HepG2 (cell line): Measurements from ENCODE around the gene ADAMTS17. TPM values are rescaled to one million over a fixed set of nuclear protein-coding genes. Genes with fewer than 3 reads are reported as not detected.
A peak's percentile ranks its signal among the peaks of the same experiment; 100 is the strongest.

ENCODE experiments used
- CEBPB ChIP-seq: IDR thresholded peaks from 2 replicates; pipeline ENCODE4 v1.6.1; 2011; ENCODE audit warnings: low read depth, low read length, improper control_type of control experiment, borderline replicate concordance
- CEBPZ ChIP-seq: IDR thresholded peaks from 2 replicates; pipeline ENCODE4 v1.6.1; 2012; ENCODE audit warnings: low read length, improper control_type of control experiment
- DZIP1 ChIP-seq: sonication (generic); formaldehyde crosslinking; IDR thresholded peaks from 2 replicates; pipeline ENCODE4 v1.5.0; 2020; ENCODE audit warnings: mild to moderate bottlenecking, missing genetic modification reagents
- ELF3 ChIP-seq: IDR thresholded peaks from 2 replicates; pipeline ENCODE4 v1.6.1; 2016; ENCODE audit warnings: missing genetic modification reagents, missing compliant biosample characterization
- HMG20B ChIP-seq: conservative IDR thresholded peaks from 2 replicates; pipeline ENCODE4 v1.6.1; 2016; ENCODE audit warnings: missing genetic modification reagents, missing compliant biosample characterization
- ISX ChIP-seq: sonication (generic); formaldehyde crosslinking; conservative IDR thresholded peaks from 2 replicates; pipeline ENCODE4 v1.5.0; 2020; ENCODE audit warnings: missing genetic modification reagents
- JARID2 ChIP-seq: sonication (generic); formaldehyde crosslinking; IDR thresholded peaks from 2 replicates; pipeline ENCODE4 v1.8.1; 2023; ENCODE audit warnings: missing genetic modification reagents, inconsistent platforms; ENCODE audit not compliant: insufficient replicate concordance
- NKX3-1 ChIP-seq: sonication (generic); formaldehyde crosslinking; IDR thresholded peaks from 2 replicates; pipeline ENCODE4 v1.5.0; 2020; ENCODE audit warnings: missing genetic modification reagents
- NR2F2 ChIP-seq: IDR thresholded peaks from 2 replicates; pipeline ENCODE4 v1.6.1; 2012; ENCODE audit warnings: low read depth, inconsistent platforms, borderline replicate concordance
- SETDB1 ChIP-seq: sonication (generic); formaldehyde crosslinking; IDR thresholded peaks from 2 replicates; pipeline ENCODE4 v1.5.1; 2020; ENCODE audit warnings: missing genetic modification reagents, mild to moderate bottlenecking, borderline replicate concordance
- SMARCC2 ChIP-seq: fragments of 450-650 bp; IDR thresholded peaks from 2 replicates; pipeline ENCODE4 v1.6.1; 2017; ENCODE audit warnings: antibody characterized with exemption, mild to moderate bottlenecking
- SNAPC2 ChIP-seq: sonication (generic); formaldehyde crosslinking; IDR thresholded peaks from 2 replicates; pipeline ENCODE4 v1.8.1; 2022; ENCODE audit warnings: mild to moderate bottlenecking, missing genetic modification reagents
- TRIM24 ChIP-seq: sonication (generic); formaldehyde crosslinking; IDR thresholded peaks from 2 replicates; pipeline ENCODE4 v1.8.0; 2022; ENCODE audit warnings: mild to moderate bottlenecking, missing genetic modification reagents
- XRCC5 ChIP-seq: fragments of 200-400 bp; formaldehyde crosslinking; optimal IDR thresholded peaks from 2 replicates; pipeline ENCODE3; 2017; ENCODE audit warnings: mild to moderate bottlenecking, low read length
- ZBTB14 ChIP-seq: sonication (generic); formaldehyde crosslinking; IDR thresholded peaks from 2 replicates; pipeline ENCODE4 v1.4.0; 2020; ENCODE audit warnings: missing genetic modification reagents
- ZBTB7B ChIP-seq: sonication (generic); formaldehyde crosslinking; IDR thresholded peaks from 2 replicates; pipeline ENCODE4 v1.4.0; 2020; ENCODE audit warnings: missing genetic modification reagents
- ZNF232 ChIP-seq: sonication (generic); formaldehyde crosslinking; IDR thresholded peaks from 2 replicates; pipeline ENCODE4 v1.4.0; 2020; ENCODE audit warnings: missing genetic modification reagents, borderline replicate concordance
- ZNF414 ChIP-seq: sonication (generic); formaldehyde crosslinking; IDR thresholded peaks from 2 replicates; pipeline ENCODE4 v1.5.0; 2020; ENCODE audit warnings: missing genetic modification reagents
- ZNF547 ChIP-seq: sonication (generic); formaldehyde crosslinking; IDR thresholded peaks from 2 replicates; pipeline ENCODE4 v1.5.1; 2020; ENCODE audit warnings: mild to moderate bottlenecking, missing genetic modification reagents
- ZNF570 ChIP-seq: sonication (generic); formaldehyde crosslinking; IDR thresholded peaks from 2 replicates; pipeline ENCODE4 v1.4.0; 2020; ENCODE audit warnings: mild to moderate bottlenecking, missing genetic modification reagents, borderline replicate concordance
- ZNF616 ChIP-seq: sonication (generic); formaldehyde crosslinking; IDR thresholded peaks from 2 replicates; pipeline ENCODE4 v1.5.0; 2020; ENCODE audit warnings: low read depth, mild to moderate bottlenecking, missing genetic modification reagents
- ZNF629 ChIP-seq: sonication (generic); formaldehyde crosslinking; conservative IDR thresholded peaks from 2 replicates; pipeline ENCODE4 v1.5.0; 2020; ENCODE audit warnings: missing genetic modification reagents
- polyA plus RNA-seq, 8 experiments: library from polyadenylated mRNA; depleted of rRNA in 3 of 8; stranded (reverse) in 7 of 8; unstranded in 1 of 8; fragments of >200 nt; fragmentation: Illumina TruSeq in 4 of 8; extraction: Trizol in 4 of 8; gene quantifications; 2 replicates each; pipeline versions ENCODE4 v1.2.1 to v1.2.3, GENCODE V29; 2011 to 2016; ENCODE audit warnings: low read depth in 4 of 8, missing spikeins in 1 of 8, mixed read lengths in 1 of 8; ENCODE audit not compliant: insufficient read depth in 1 of 8
- total RNA-seq, 5 experiments: library from RNA; depleted of rRNA; stranded (reverse); fragments of >200 nt; fragmentation: Illumina TruSeq; extraction: Trizol; gene quantifications; 2 replicates each; pipeline ENCODE4 v1.2.3, GENCODE V29; 2016; ENCODE audit warnings: low read depth in 1 of 5

ADAMTS17 gene
- total and polyA plus RNA-seq, 2 of the 13 experiments (the other 11 are each of a cell fraction or from before 2014, with no cell fraction given) = 0.02 to 0.04 TPM

- TF ChIP-seq CEBPZ (no peak), CEBPB (0 out of 2 replicates have a peak, but pooled peaks have one; percentile 5), ZNF414 (CRISPR knock-in tag) (no peak), ZBTB14 (CRISPR knock-in tag) (no peak), HMG20B (CRISPR knock-in tag) (0 out of 2 replicates have a peak, but pooled peaks have one; percentile 43), ZBTB7B (CRISPR knock-in tag) (no peak), TRIM24 (CRISPR knock-in tag) (no peak), ELF3 (no peak), SETDB1 (no peak), JARID2 (CRISPR knock-in tag) (no peak), SMARCC2 (no peak), NKX3-1 (CRISPR knock-in tag) (0 out of 2 replicates have a peak, but pooled peaks have one; percentile 54), XRCC5 (peak; percentile 66), ZNF232 (peak; percentile 86; the same call in 1 of the 2 replicates), ISX (CRISPR knock-in tag) (no peak), ZNF616 (no peak; the same call in 1 of the 2 replicates), SNAPC2 (CRISPR knock-in tag) (no peak), ZNF570 (CRISPR knock-in tag) (no peak), ZNF629 (no peak), ZNF547 (CRISPR knock-in tag) (0 out of 2 replicates have a peak, but pooled peaks have one; percentile 68), DZIP1 (CRISPR knock-in tag) (peak; percentile 90), NR2F2 (no peak)
These were observed 210.2 kb downstream of the ADAMTS17 start (continued) for GRCh38 chr15:100131321-100132224.
